H9 (cell line): Measurements from ENCODE around the gene TRPT1. TPM values are rescaled to one million over a fixed set of nuclear protein-coding genes. Genes with fewer than 3 reads are reported as not detected.

Source experiments
- DNase-seq: peaks from one replicate; pipeline ENCODE4 v3.0.0-alpha.2; 2017
- H2AFZ ChIP-seq: one replicate; pipeline ENCODE4 v1.6.1; 2013; ENCODE audit warnings: mild to moderate bottlenecking, low read length, control low read depth, moderate library complexity
- H2AK5ac ChIP-seq: 2 replicates; pipeline ENCODE4 v1.6.1; 2013; ENCODE audit warnings: low read length, control low read depth, mixed read lengths; ENCODE audit not compliant: insufficient read length
- H2BK120ac ChIP-seq: one replicate; pipeline ENCODE4 v1.6.1; 2013; ENCODE audit warnings: low read depth, mild to moderate bottlenecking, low read length, control low read depth, inconsistent platforms; ENCODE audit not compliant: poor library complexity, severe bottlenecking
- H2BK12ac ChIP-seq: 2 replicates; pipeline ENCODE4 v1.6.1; 2013; ENCODE audit warnings: low read length, control low read depth, mixed read lengths, low read depth; ENCODE audit not compliant: insufficient read length
- H2BK15ac ChIP-seq: 2 replicates; pipeline ENCODE4 v1.6.1; 2013; ENCODE audit warnings: low read depth, low read length, control low read depth
- H2BK20ac ChIP-seq: one replicate; pipeline ENCODE4 v1.6.1; 2013; ENCODE audit warnings: low read depth, mild to moderate bottlenecking, low read length, control low read depth, inconsistent platforms; ENCODE audit not compliant: poor library complexity, severe bottlenecking
- H2BK5ac ChIP-seq: 2 replicates; pipeline ENCODE4 v1.6.1; 2013; ENCODE audit warnings: low read length, control low read depth, mixed read lengths; ENCODE audit not compliant: insufficient read length
- H3K14ac ChIP-seq: 2 replicates; pipeline ENCODE4 v1.6.1; 2013; ENCODE audit warnings: low read length, control low read depth; ENCODE audit not compliant: insufficient read depth
- H3K18ac ChIP-seq: 2 replicates; pipeline ENCODE4 v1.6.1; 2013; ENCODE audit warnings: low read depth, mild to moderate bottlenecking, mixed read lengths, low read length, control low read depth; ENCODE audit not compliant: insufficient read length
- H3K23ac ChIP-seq: 2 replicates; pipeline ENCODE4 v1.6.1; 2013; ENCODE audit warnings: low read length, control low read depth, mixed read lengths, low read depth; ENCODE audit not compliant: insufficient read length
- H3K23me2 ChIP-seq: 2 replicates; pipeline ENCODE4 v1.6.1; 2013; ENCODE audit warnings: low read depth, mild to moderate bottlenecking, mixed read lengths, low read length, control low read depth; ENCODE audit not compliant: insufficient read length, poor library complexity, severe bottlenecking
- H3K27ac ChIP-seq: 2 replicates; pipeline ENCODE4 v1.5.1; 2013; ENCODE audit warnings: low read length, control low read depth, mixed read lengths, low read depth; ENCODE audit not compliant: insufficient read length
- H3K27me3 ChIP-seq: 2 replicates; pipeline ENCODE4 v1.6.1; 2013; ENCODE audit warnings: low read length, control low read depth, inconsistent platforms; ENCODE audit not compliant: insufficient read depth
- H3K4ac ChIP-seq: 2 replicates; pipeline ENCODE4 v1.6.1; 2013; ENCODE audit warnings: low read depth, mild to moderate bottlenecking, control low read depth, inconsistent platforms, low read length, moderate library complexity
- H3K4me1 ChIP-seq: 2 replicates; pipeline ENCODE4 v1.6.1; 2013; ENCODE audit warnings: low read length, control low read depth, inconsistent platforms; ENCODE audit not compliant: insufficient read depth
- H3K4me2 ChIP-seq: 2 replicates; pipeline ENCODE4 v1.6.1; 2013; ENCODE audit warnings: low read length, control low read depth, mixed read lengths; ENCODE audit not compliant: insufficient read length, insufficient read depth
- H3K56ac ChIP-seq: 2 replicates; pipeline ENCODE4 v1.6.1; 2013; ENCODE audit warnings: low read depth, mild to moderate bottlenecking, mixed read lengths, low read length, control low read depth; ENCODE audit not compliant: insufficient read length
- H3K79me1 ChIP-seq: 2 replicates; pipeline ENCODE4 v1.6.1; 2013; ENCODE audit warnings: low read depth, mild to moderate bottlenecking, moderate library complexity, low read length, control low read depth, inconsistent platforms; ENCODE audit not compliant: insufficient read depth, poor library complexity, severe bottlenecking
- H3K79me2 ChIP-seq: 2 replicates; pipeline ENCODE4 v1.6.1; 2013; ENCODE audit warnings: low read length, control low read depth, inconsistent platforms; ENCODE audit not compliant: insufficient read depth
- H3K9ac ChIP-seq: 2 replicates; pipeline ENCODE4 v1.6.1; 2013; ENCODE audit warnings: low read length, control low read depth, mixed read lengths; ENCODE audit not compliant: insufficient read length; ENCODE audit errors: extremely low read depth
- H3K9me3 ChIP-seq: one replicate; pipeline ENCODE4 v1.6.1; 2013; ENCODE audit warnings: low read depth, low read length, inconsistent platforms; ENCODE audit not compliant: control insufficient read depth
- H3T11ph ChIP-seq: one replicate; pipeline ENCODE4 v1.6.1; 2013; ENCODE audit warnings: mild to moderate bottlenecking, low read length, control low read depth, inconsistent platforms
- H4K20me1 ChIP-seq: one replicate; pipeline ENCODE4 v1.6.1; 2013; ENCODE audit not compliant: control insufficient read depth, insufficient read length, insufficient read depth
- H4K5ac ChIP-seq: 2 replicates; pipeline ENCODE4 v1.6.1; 2013; ENCODE audit warnings: low read depth, mild to moderate bottlenecking, mixed read lengths, low read length, control low read depth; ENCODE audit not compliant: insufficient read length
- H4K8ac ChIP-seq: replicated peaks from 2 replicates; pipeline ENCODE4 v1.6.1; 2013; ENCODE audit warnings: low read length, control low read depth, mixed read lengths, low read depth; ENCODE audit not compliant: insufficient read length
- H4K91ac ChIP-seq: 2 replicates; pipeline ENCODE4 v1.6.1; 2013; ENCODE audit warnings: low read depth, mild to moderate bottlenecking, moderate library complexity, mixed read lengths, low read length, control low read depth; ENCODE audit not compliant: insufficient read length
- H3K27ac Mint-ChIP-seq, 3 experiments: 2 replicates in 2 of 3; 3 replicates in 1 of 3; pipeline ENCODE4 v1.8.0; 2020 to 2021; ENCODE audit warnings: mixed read lengths in 3 of 3, mild to moderate bottlenecking in 1 of 3, moderate library complexity in 1 of 3
- H3K27me3 Mint-ChIP-seq: 2 replicates; pipeline ENCODE4 v1.8.0; 2021; ENCODE audit warnings: low read depth, mild to moderate bottlenecking, moderate library complexity, mixed read lengths
- H3K36me3 Mint-ChIP-seq, 3 experiments: 2 replicates in 2 of 3; 3 replicates in 1 of 3; pipeline ENCODE4 v1.8.0; 2020 to 2021; ENCODE audit warnings: low read depth in 3 of 3, mixed read lengths in 3 of 3; ENCODE audit not compliant: insufficient read depth in 1 of 3
- H3K4me1 Mint-ChIP-seq, 2 experiments: 2 replicates each; pipeline ENCODE4 v1.8.0; 2020; ENCODE audit warnings: mixed read lengths in 2 of 2
- H3K4me3 Mint-ChIP-seq, 2 experiments: 2 replicates in 1 of 2; 3 replicates in 1 of 2; pipeline ENCODE4 v1.8.0; 2020 to 2021; ENCODE audit warnings: mild to moderate bottlenecking in 2 of 2, mixed read lengths in 2 of 2, moderate library complexity in 1 of 2
- H3K9me3 Mint-ChIP-seq, 2 experiments: 2 replicates in 1 of 2; 3 replicates in 1 of 2; pipeline ENCODE4 v1.8.0; 2020; ENCODE audit warnings: mild to moderate bottlenecking in 2 of 2, mixed read lengths in 2 of 2, moderate library complexity in 1 of 2
- WGBS: extraction: QIAGEN DNeasy Blood & Tissue Kit; methylation state at CpG from one replicate; pipeline ENCODE4 v1.1.7; 2013; ENCODE audit warnings: missing lambda C conversion rate, low lambda C conversion rate, mixed read lengths; ENCODE audit not compliant: insufficient read length; ENCODE audit errors: extremely low coverage; 5-methylcytosine and 5-hydroxymethylcytosine counted together
- total RNA-seq: library from RNA; stranded (reverse); gene quantifications from 2 replicates; pipeline ENCODE4 v1.2.1, GENCODE V29; 2021
- TF ChIP-seq, protein P1 (sequence below): fragments of 200-600 bp; sonication (generic); conservative IDR thresholded peaks from 3 replicates; pipeline ENCODE4 v1.8.0; 2021; ENCODE audit warnings: antibody characterized with exemption, mild to moderate bottlenecking

The TRPT1 gene
- total RNA-seq, 1 experiment from 2014 or later, result 33.6 TPM

DNA sequence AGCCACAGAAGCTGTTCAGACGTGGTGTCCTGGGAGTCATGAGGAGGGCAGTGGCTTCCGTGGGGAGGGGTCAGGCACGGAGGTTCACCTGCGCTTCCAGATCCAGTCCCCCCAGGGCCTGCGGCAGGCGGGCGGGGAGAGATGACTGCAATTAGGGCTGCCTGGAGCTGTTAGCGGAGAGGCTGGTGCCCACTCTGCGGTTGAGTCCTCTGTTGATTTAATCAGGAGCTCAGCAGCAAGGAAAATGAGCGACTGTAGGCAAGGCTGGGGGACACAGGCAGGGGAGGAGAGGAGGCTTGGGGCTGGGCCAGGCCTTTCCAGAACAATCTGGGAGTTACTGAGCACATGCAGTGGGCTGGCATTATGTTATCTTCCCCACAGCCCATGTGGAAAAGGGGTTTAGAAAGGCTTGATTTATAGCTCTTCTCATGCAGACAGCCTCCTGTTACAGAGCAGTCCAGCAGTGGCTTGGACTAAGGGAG is 38.4 kb upstream of the TRPT1 start:
- no peak overlapping the region for H3K56ac ChIP-seq

More for the DNA sequence above, 38.4 kb upstream of the TRPT1 start:
- peaks cover 11 to 21% of the 10 kb centered on the region in 2 experiments for H3K4me1 Mint-ChIP-seq
- H3K18ac ChIP-seq, result no peak overlapping the region
- no peaks in the 10 kb centered on the region for H3K27me3 Mint-ChIP-seq
- H2AFZ ChIP-seq, result no peak overlapping the region
- no peaks in the 10 kb centered on the region for H3K9me3 ChIP-seq
- H3K79me1 ChIP-seq, result no peaks in the 10 kb centered on the region
- H3K4me3 Mint-ChIP-seq, result no peak overlapping the region; a peak in 1 of 5 replicates
- no peak overlapping the region for H3K9ac ChIP-seq
- H3K36me3 Mint-ChIP-seq, result peaks cover 36 to 80% (median 58%) of the 10 kb centered on the region in 3 experiments
- H3K27ac ChIP-seq, result no peak overlapping the region
- H3K23ac ChIP-seq, result no peak overlapping the region
- H4K91ac ChIP-seq, result no peak overlapping the region
- H3K4me2 ChIP-seq, result no peak overlapping the region
- peak overlapping the region in 2 of 3 experiments; percentile 44 to 49; a peak in 3 of 7 replicates for H3K27ac Mint-ChIP-seq
- H4K20me1 ChIP-seq, result no peaks in the 10 kb centered on the region
- no peaks in the 10 kb centered on the region for H3K9me3 Mint-ChIP-seq
- no peak overlapping the region for H3T11ph ChIP-seq
- DNase-seq, result no peak
- H3K79me2 ChIP-seq, result no peaks in the 10 kb centered on the region
- H3K4me1 ChIP-seq, result no peaks in the 10 kb centered on the region
- TF ChIP-seq, protein P1, sequence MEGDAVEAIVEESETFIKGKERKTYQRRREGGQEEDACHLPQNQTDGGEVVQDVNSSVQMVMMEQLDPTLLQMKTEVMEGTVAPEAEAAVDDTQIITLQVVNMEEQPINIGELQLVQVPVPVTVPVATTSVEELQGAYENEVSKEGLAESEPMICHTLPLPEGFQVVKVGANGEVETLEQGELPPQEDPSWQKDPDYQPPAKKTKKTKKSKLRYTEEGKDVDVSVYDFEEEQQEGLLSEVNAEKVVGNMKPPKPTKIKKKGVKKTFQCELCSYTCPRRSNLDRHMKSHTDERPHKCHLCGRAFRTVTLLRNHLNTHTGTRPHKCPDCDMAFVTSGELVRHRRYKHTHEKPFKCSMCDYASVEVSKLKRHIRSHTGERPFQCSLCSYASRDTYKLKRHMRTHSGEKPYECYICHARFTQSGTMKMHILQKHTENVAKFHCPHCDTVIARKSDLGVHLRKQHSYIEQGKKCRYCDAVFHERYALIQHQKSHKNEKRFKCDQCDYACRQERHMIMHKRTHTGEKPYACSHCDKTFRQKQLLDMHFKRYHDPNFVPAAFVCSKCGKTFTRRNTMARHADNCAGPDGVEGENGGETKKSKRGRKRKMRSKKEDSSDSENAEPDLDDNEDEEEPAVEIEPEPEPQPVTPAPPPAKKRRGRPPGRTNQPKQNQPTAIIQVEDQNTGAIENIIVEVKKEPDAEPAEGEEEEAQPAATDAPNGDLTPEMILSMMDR, result no peak
- no peak overlapping the region for H4K5ac ChIP-seq
- peaks cover 4% of the 10 kb centered on the region for H3K23me2 ChIP-seq
- H3K14ac ChIP-seq, result no peak overlapping the region
- WGBS, result no CpG with 5 or more reads among the region's 10 CpGs
- no peak overlapping the region for H2BK20ac ChIP-seq
- no peak overlapping the region for H2BK120ac ChIP-seq
- H2BK12ac ChIP-seq, result no peak overlapping the region
- no peak overlapping the region for H3K4ac ChIP-seq
- H2BK15ac ChIP-seq, result no peak overlapping the region
- H4K8ac ChIP-seq, result no peak overlapping the region
- H2BK5ac ChIP-seq, result no peak overlapping the region
- H2AK5ac ChIP-seq, result no peak overlapping the region
- no peaks in the 10 kb centered on the region for H3K27me3 ChIP-seq
